H1 (cell line): ENCODE data around the gene ZNF318. TPM values are rescaled to one million over a fixed set of nuclear protein-coding genes. Genes with fewer than 3 reads are reported as not detected.

Source experiments
- CTCF ChIA-PET: fragments of 300-600 bp; sonication (Branson Sonifier 250); formaldehyde crosslinking; loops from one replicate; lab custom pipeline; 2021; ENCODE audit not compliant: partially characterized antibody; lab: Charles Lee
- POLR2A ChIA-PET: fragments of 300-600 bp; sonication (Branson Sonifier 250); formaldehyde crosslinking; loops from one replicate; lab custom pipeline; 2021; ENCODE audit warnings: inconsistent platforms; ENCODE audit not compliant: partially characterized antibody; lab: Charles Lee
- DNase-seq, 2 experiments: peaks; one replicate each; pipeline versions ENCODE4 v3.0.0 to v3.0.0-alpha.2; 2010 to 2022; ENCODE audit warnings: low spot score in 2 of 2, low read depth in 1 of 2, mixed read lengths in 1 of 2
- FAIRE-seq: peaks from 2 replicates; lab custom pipeline; 2011; peaks lifted over from hg19 to GRCh38; lab: Jason Lieb, UNC
- H2AFZ ChIP-seq: 2 replicates; pipeline ENCODE4 v1.8.1; 2012; ENCODE audit warnings: low read length, inconsistent platforms
- H2AK5ac ChIP-seq: 2 replicates; pipeline ENCODE4 v1.6.1; 2013; ENCODE audit warnings: low read depth, low read length
- H2BK120ac ChIP-seq: replicated peaks from 2 replicates; pipeline ENCODE3; 2013; ENCODE audit warnings: low read depth, low read length, inconsistent platforms
- H2BK12ac ChIP-seq: 2 replicates; pipeline ENCODE4 v1.6.1; 2013; ENCODE audit warnings: low read depth, low read length
- H2BK15ac ChIP-seq: 2 replicates; pipeline ENCODE4 v1.6.1; 2013; ENCODE audit warnings: low read length
- H2BK20ac ChIP-seq: 2 replicates; pipeline ENCODE4 v1.6.1; 2013; ENCODE audit warnings: low read length
- H2BK5ac ChIP-seq: 2 replicates; pipeline ENCODE4 v1.6.1; 2013; ENCODE audit warnings: low read depth, low read length
- H3K14ac ChIP-seq: 2 replicates; pipeline ENCODE4 v1.6.1; 2013; ENCODE audit warnings: inconsistent platforms; ENCODE audit not compliant: insufficient read length
- H3K18ac ChIP-seq: 2 replicates; pipeline ENCODE4 v1.6.1; 2013; ENCODE audit warnings: low read length; ENCODE audit errors: extremely low read depth
- H3K23ac ChIP-seq: 2 replicates; pipeline ENCODE4 v1.6.1; 2013; ENCODE audit warnings: inconsistent platforms; ENCODE audit not compliant: insufficient read length
- H3K23me2 ChIP-seq: 2 replicates; pipeline ENCODE4 v1.6.1; 2013; ENCODE audit warnings: low read depth, low read length
- H3K27ac ChIP-seq: 2 replicates; pipeline ENCODE4 v1.6.1; 2011; ENCODE audit warnings: low read depth, low read length, inconsistent platforms
- H3K27me3 ChIP-seq, 4 experiments: replicated peaks in 1 of 4; 1 replicate in 1 of 4; 2 replicates in 3 of 4; pipeline versions ENCODE4 v1.6.1 to v1.8.1; 2011 to 2013; ENCODE audit warnings: low read length in 3 of 4, mild to moderate bottlenecking in 3 of 4, inconsistent platforms in 2 of 4, mixed read lengths in 2 of 4, moderate library complexity in 1 of 4; ENCODE audit not compliant: control insufficient read depth in 3 of 4, insufficient read depth in 3 of 4; ENCODE audit errors: extremely low read depth in 1 of 4
- H3K36me3 ChIP-seq, 4 experiments: 2 replicates each; pipeline versions ENCODE4 v1.6.1 to v1.8.1; 2011 to 2013; ENCODE audit warnings: mild to moderate bottlenecking in 4 of 4, low read length in 3 of 4, moderate library complexity in 2 of 4, control low read depth in 1 of 4, inconsistent platforms in 1 of 4; ENCODE audit not compliant: insufficient read depth in 4 of 4, control insufficient read depth in 2 of 4
- H3K4ac ChIP-seq: replicated peaks from 2 replicates; pipeline ENCODE3; 2013; ENCODE audit warnings: low read length, low read depth, mixed read lengths, inconsistent platforms; ENCODE audit not compliant: insufficient read length
- H3K4me1 ChIP-seq, 4 experiments: replicated peaks in 1 of 4; 1 replicate in 1 of 4; 2 replicates in 3 of 4; pipeline versions ENCODE4 v1.6.1 to v1.8.1; 2011 to 2013; ENCODE audit warnings: low read length in 3 of 4, inconsistent platforms in 2 of 4, mixed read lengths in 1 of 4; ENCODE audit not compliant: insufficient read depth in 4 of 4, control insufficient read depth in 3 of 4
- H3K4me2 ChIP-seq, 2 experiments: 2 replicates each; pipeline versions ENCODE4 v1.6.1 to v1.8.1; 2011 to 2013; ENCODE audit warnings: low read depth in 2 of 2, low read length in 2 of 2, control low read depth in 1 of 2, inconsistent platforms in 1 of 2, mild to moderate bottlenecking in 1 of 2; ENCODE audit not compliant: insufficient read depth in 1 of 2
- H3K4me3 ChIP-seq, 4 experiments: fragments of 200-600, 300-600 bp in 1 of 4; sonication (generic), shearing (Covaris generic), sonication (Bioruptor Twin) in 1 of 4; 2 replicates each; pipeline versions ENCODE4 v1.5.1 to v1.8.1; 2011 to 2016; ENCODE audit warnings: low read length in 4 of 4, low read depth in 3 of 4, control low read depth in 2 of 4, inconsistent platforms in 2 of 4, mild to moderate bottlenecking in 2 of 4, mixed read lengths in 1 of 4, moderate library complexity in 1 of 4; ENCODE audit not compliant: insufficient read depth in 2 of 4; ENCODE audit errors: extremely low read depth in 1 of 4
- H3K56ac ChIP-seq: replicated peaks from 2 replicates; pipeline ENCODE3; 2013; ENCODE audit warnings: low read depth, mild to moderate bottlenecking, mixed read lengths, low read length, inconsistent platforms; ENCODE audit not compliant: insufficient read length
- H3K79me1 ChIP-seq: 2 replicates; pipeline ENCODE4 v1.6.1; 2013; ENCODE audit warnings: low read depth, low read length, control low read depth
- H3K79me2 ChIP-seq, 2 experiments: 2 replicates each; pipeline versions ENCODE4 v1.6.1 to v1.8.1; 2012 to 2013; ENCODE audit warnings: low read length in 2 of 2, mild to moderate bottlenecking in 2 of 2, inconsistent platforms in 1 of 2; ENCODE audit not compliant: insufficient read depth in 2 of 2, control insufficient read depth in 1 of 2
- H3K9ac ChIP-seq, 4 experiments: replicated peaks in 1 of 4; 1 replicate in 1 of 4; 2 replicates in 3 of 4; pipeline versions ENCODE4 v1.6.1 to v1.8.1; 2011 to 2013; ENCODE audit warnings: low read depth in 3 of 4, low read length in 3 of 4, control low read depth in 2 of 4, mild to moderate bottlenecking in 2 of 4, moderate library complexity in 2 of 4, inconsistent platforms in 1 of 4; ENCODE audit errors: extremely low read depth in 1 of 4
- H3K9me3 ChIP-seq, 2 experiments: 2 replicates each; pipeline versions ENCODE4 v1.6.1 to v1.8.1; 2012 to 2013; ENCODE audit warnings: mild to moderate bottlenecking in 2 of 2, moderate library complexity in 2 of 2, control low read depth in 1 of 2, inconsistent platforms in 1 of 2, low read depth in 1 of 2, low read length in 1 of 2, mixed read lengths in 1 of 2; ENCODE audit not compliant: insufficient read depth in 2 of 2
- H4K20me1 ChIP-seq, 2 experiments: replicated peaks in 1 of 2; 2 replicates each; pipeline versions ENCODE3 to v1.8.1; 2011 to 2013; ENCODE audit warnings: inconsistent platforms in 2 of 2, low read length in 2 of 2, mild to moderate bottlenecking in 1 of 2; ENCODE audit not compliant: insufficient read depth in 2 of 2, control insufficient read depth in 1 of 2
- H4K5ac ChIP-seq: 2 replicates; pipeline ENCODE4 v1.6.1; 2013; ENCODE audit warnings: low read length, low read depth, mixed read lengths, inconsistent platforms; ENCODE audit not compliant: insufficient read length
- H4K8ac ChIP-seq: 2 replicates; pipeline ENCODE4 v1.8.0; 2013; ENCODE audit warnings: mild to moderate bottlenecking, moderate library complexity, low read length, inconsistent platforms; ENCODE audit not compliant: insufficient read depth; ENCODE audit errors: extremely low read depth
- H4K91ac ChIP-seq: replicated peaks from 2 replicates; pipeline ENCODE3; 2013; ENCODE audit warnings: low read length, mixed read lengths, inconsistent platforms; ENCODE audit not compliant: insufficient read length
- CREB1 ChIP-seq: IDR thresholded peaks from 2 replicates; pipeline ENCODE4 v1.6.1; 2012; ENCODE audit warnings: inconsistent platforms
- TBP ChIP-seq: IDR thresholded peaks from 2 replicates; pipeline ENCODE4 v1.6.1; 2011; ENCODE audit warnings: low read depth, low read length, improper control_type of control experiment
- WGBS, 2 experiments: shearing (Covaris generic) in 1 of 2; methylation state at CpG; one replicate each; pipeline versions ENCODE4 v1.1.6 to v1.1.7; 2013 to 2015; ENCODE audit warnings: low lambda C conversion rate in 2 of 2, mixed read lengths in 2 of 2, inconsistent platforms in 1 of 2, low coverage in 1 of 2, missing lambda C conversion rate in 1 of 2; ENCODE audit not compliant: insufficient replicate concordance in 2 of 2, insufficient coverage in 1 of 2, insufficient read length in 1 of 2; ENCODE audit errors: extremely low coverage in 1 of 2, missing lambda C conversion rate in 1 of 2; 5-methylcytosine and 5-hydroxymethylcytosine counted together
- polyA plus RNA-seq, 7 experiments: library from polyadenylated mRNA; depleted of rRNA in 3 of 7; stranded (reverse) in 5 of 7; unstranded in 2 of 7; fragments of >200 nt in 5 of 7; fragments of 200-250 nt in 2 of 7; gene quantifications; 1 replicate in 5 of 7; 2 replicates in 1 of 7; 4 replicates in 1 of 7; pipeline versions ENCODE4 v1.2.1 to v1.2.3, GENCODE V29; 2011 to 2013; ENCODE audit warnings: missing spikeins in 2 of 7, mixed read lengths in 2 of 7
- total RNA-seq: library from RNA; stranded (reverse); fragmentation: NEBNext Ultra II Directional; extraction: Animal tissue kit (Norgen Biotek cat#: 25700); gene quantifications from 2 replicates; pipeline ENCODE4 v1.2.1, GENCODE V29; 2021

ZNF318 gene
- total and polyA plus RNA-seq, 2 of the 8 experiments (the other 6 are each of a cell fraction or from before 2014, with no cell fraction given): 10.2 to 22.1 TPM

DNA sequence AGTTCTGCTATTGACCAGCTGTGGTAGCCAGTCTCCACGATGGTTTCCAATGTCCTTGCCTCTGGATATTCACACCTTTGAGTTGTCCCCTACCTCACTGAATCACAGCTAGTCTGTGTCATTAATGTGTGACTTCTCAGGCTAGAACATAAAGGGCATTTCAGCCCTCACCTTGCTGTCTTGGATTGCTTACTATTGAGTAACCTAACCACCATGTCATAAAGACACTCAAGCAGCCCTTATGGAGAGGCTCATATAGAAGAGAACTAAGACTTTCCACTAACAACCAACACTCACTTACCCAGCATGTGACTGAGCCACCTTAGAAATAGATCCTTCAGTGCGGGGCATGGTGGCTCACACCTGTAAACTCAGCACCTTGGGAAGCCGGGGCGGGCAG, 38.8 kb upstream of the ZNF318 start:
- no peak overlapping the region for H3K56ac ChIP-seq
- H3K27me3 ChIP-seq: no peaks in the 10 kb centered on the region
- no peak overlapping the region for H3K23ac ChIP-seq
- H2AK5ac ChIP-seq: no peak overlapping the region
- DNase-seq: no peak
- no peak overlapping the region for H3K4ac ChIP-seq
- FAIRE-seq: no peak
- H2AFZ ChIP-seq: no peak overlapping the region
- no peaks in the 10 kb centered on the region for H3K23me2 ChIP-seq
- H2BK120ac ChIP-seq: no peak overlapping the region
- H3K79me1 ChIP-seq: no peaks in the 10 kb centered on the region
- no peaks in the 10 kb centered on the region for H4K20me1 ChIP-seq
- H3K79me2 ChIP-seq: no peaks in the 10 kb centered on the region
- no peak overlapping the region for H4K8ac ChIP-seq
- H2BK15ac ChIP-seq: no peak overlapping the region
- POLR2A ChIA-PET: no interaction called here
- no peak for TF ChIP-seq CREB1
- no peak for TF ChIP-seq TBP
- TF ChIP-seq, all 59 proteins: peak for 0
- no peaks in the 10 kb centered on the region for H3K36me3 ChIP-seq
- no peak overlapping the region for H2BK12ac ChIP-seq
- H3K4me3 ChIP-seq: no peak overlapping the region
- no peak overlapping the region for H3K27ac ChIP-seq
- no peak overlapping the region for H3K9ac ChIP-seq
- H4K91ac ChIP-seq: no peak overlapping the region
- H2BK5ac ChIP-seq: no peak overlapping the region
- no peaks in the 10 kb centered on the region for H3K4me1 ChIP-seq
- no peak overlapping the region for H2BK20ac ChIP-seq
- no peak overlapping the region for H3K4me2 ChIP-seq
- no peak overlapping the region for H3K18ac ChIP-seq
- H3K9me3 ChIP-seq: no peaks in the 10 kb centered on the region
- CTCF ChIA-PET: interaction anchor here (0.6 kb wide), 1 partner anchor 10 kb away, joined by 4 read pairs; no protein-coding TSS in a partner anchor
- H3K14ac ChIP-seq: no peak overlapping the region
- no peak overlapping the region for H4K5ac ChIP-seq
- WGBS, 2 experiments: 93% methylated on average over 4 of the region's 4 CpGs; no CpG with 5 or more reads in 1 of the 2 experiments
